Measurements from ENCODE around the gene SYT2.
"Not testable (repeated sequence)": the region's sequence is repeated elsewhere in the genome, so short reads cannot be mapped to it uniquely, and the experiment has no call there.

Gene SYT2

DNA sequence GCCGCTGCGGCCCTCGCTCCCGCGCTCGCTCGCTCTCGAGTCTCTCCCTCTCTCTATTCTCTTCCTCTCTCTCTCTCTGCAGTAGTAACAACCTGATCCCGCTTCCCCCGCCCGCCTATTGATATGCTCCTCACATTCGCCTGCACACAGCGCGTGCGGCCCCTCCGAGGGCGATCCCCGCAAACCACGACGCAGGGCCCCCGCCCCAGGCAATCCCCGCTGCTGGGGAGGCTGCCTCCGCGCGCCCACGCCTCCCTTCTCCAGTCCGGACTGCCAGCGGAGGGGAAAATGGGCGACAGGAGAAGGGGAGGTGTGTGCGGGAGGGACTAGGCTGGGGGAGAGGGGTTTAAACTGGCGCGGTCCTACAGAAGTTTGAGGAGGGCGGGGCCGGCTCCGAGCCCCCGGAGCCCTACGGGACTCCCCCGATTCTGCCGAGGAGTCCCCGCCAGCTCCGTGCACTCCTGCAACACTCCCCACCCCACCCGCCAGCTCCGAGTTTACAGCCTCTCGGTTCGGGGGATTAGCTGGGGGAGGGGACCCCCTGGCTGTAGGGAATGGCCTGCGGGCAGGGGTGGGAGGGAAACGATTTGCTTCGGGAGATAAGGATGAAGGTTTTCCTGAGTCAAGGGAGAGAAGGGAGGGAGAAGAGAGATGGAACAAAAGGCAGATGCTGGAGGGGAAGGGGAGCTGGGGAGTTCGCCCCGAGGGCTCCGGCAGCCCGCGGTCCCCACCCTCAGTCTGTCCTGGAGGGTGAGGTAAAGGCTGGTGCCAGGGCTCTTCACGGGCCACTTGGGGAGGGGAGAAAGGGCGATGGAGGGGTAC lies 66.6 kb downstream of the SYT2 start:
- DNase-seq (ENCODE audit: low spot score) = no peak

DNA sequence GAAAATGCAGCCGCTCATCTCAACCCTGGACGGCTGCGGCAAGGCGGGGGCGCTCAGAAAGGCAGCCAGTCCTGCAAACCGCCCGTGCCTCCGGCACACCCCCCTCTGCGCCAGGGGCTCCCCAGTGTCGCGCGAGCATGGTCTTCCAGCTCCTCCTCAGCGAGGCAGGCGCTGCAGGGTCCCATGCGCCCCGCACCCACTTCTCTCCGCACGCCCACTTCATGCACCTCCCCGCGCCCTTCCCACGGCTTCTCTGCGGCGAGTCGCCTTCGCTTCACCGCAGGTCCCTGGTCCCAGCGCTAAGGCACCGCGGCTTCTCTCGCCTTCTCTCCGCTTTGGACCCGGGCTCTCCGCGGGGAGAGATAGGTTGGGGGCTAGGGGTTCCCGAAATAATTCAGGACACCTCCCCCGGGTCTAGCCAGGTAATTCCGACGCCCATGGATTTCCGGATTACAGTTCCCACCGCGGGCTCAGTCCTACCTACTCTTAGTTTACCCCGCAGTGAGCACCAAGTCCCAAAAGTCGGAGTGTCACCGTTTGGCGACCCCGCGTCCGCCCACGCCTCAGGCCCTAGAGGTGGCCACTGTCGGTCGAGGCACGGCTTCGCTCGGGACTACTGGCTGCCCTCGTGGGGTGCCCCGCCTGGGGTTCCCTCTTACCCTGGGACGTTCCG lies 67.5 kb downstream of the SYT2 start:
- DNase-seq (ENCODE audit: low spot score) = no peak

DNA sequence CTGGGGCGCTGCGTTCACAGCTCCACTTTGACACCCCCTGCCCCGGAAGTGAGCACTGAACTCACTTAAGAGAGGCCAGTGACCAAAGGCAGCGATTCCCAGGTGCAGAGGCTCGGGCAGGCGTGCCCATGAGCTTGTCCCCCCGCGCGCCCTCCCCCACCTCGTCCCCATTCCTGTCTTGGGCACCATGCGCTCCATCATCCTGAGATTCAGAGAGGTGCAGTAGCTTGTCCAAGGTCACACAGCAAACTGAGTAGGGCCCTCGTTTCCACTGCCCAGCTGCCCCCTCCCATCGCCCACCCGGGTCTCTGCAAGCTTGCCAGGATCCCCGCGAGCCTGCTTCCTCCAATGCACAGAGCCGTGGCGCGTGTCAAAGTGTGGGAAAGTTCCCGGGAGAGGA lies 68.0 kb downstream of the SYT2 start:
- DNase-seq (ENCODE audit: low spot score) = no peak

DNA sequence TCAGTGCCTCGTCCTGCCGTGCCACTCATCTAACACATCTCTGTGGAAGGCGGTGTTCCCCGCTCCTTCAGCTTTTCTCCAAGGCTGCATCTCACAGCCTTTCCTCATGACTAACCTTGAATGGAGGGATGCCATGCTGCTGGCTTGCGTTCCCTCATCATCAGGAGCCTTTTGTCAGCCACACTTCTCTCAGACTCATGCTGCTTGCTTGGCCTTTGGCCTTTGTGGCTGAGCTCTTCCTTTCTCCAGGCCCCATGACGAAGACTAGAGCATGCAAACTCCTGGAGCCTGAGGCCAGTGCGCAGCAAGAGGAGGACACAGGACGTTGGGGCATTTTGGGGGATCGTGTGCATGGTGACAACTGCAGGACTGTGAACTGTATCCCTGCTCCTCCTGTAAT lies 70.8 kb downstream of the SYT2 start:
- DNase-seq (ENCODE audit: low spot score) = no peak

DNA sequence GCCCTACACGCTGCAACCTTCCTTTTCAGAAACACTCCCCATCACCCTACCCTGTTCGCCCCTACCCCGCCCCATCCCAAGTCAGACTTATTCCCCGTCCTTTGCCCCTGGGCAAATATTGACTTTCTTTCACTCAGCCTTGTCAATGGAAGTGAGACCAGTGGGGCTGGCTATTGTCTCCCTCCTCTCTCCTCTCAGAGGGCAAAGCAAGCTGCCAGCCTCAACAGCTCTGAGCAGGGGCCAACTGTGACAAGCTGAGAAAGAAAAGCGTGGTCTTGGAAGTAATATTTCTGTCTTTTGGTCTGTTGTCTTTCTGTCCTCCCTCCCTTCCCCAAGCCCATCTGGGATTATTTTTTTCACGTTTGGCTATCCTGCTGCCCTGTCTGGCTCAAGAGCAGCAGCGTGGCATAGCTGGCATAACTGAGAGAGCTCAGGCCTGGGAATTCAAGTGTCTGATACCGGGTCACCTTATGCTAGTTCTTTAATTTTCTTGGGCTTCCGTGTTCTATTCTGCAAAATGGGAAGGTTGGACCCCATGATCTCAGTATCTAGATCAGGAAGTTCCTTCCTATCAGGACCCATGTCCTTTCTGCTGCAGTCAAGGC lies 71.5 kb downstream of the SYT2 start:
- not testable (repeated sequence) for DNase-seq (ENCODE audit: low spot score)

DNA sequence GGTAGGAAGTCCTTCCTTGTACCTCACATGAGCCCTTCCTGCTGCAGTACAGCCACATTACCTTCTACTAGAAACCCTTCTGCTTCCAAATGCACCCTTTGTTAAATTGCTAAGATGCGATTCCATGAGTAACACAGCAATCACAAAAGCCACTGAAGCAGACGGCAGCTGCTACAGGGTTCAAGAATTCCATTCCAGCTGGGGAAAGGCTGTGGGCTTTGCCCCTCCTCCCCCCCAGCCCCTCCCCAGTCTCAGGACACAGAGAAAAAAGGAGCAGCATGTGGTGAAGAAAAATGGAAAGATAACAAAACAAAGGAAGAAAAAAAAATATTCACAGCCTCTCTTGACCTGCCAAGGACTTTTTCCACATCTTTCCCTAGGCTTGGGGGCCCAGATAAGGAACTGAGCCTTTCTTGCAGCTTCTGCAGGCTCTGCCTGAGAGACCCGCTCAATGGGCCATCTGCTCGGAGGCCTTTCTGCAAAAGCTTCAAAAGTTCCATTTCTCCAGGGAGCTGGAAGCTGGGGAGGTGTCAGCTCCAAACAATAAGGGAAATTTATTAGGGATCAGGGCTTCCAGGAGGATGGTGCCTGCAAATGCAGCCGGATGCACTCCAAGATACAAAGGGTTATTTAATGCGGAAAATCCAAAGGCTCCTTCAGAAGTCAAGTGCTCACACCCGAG lies 72.1 kb downstream of the SYT2 start:
- no peak for DNase-seq (ENCODE audit: low spot score)

DNA sequence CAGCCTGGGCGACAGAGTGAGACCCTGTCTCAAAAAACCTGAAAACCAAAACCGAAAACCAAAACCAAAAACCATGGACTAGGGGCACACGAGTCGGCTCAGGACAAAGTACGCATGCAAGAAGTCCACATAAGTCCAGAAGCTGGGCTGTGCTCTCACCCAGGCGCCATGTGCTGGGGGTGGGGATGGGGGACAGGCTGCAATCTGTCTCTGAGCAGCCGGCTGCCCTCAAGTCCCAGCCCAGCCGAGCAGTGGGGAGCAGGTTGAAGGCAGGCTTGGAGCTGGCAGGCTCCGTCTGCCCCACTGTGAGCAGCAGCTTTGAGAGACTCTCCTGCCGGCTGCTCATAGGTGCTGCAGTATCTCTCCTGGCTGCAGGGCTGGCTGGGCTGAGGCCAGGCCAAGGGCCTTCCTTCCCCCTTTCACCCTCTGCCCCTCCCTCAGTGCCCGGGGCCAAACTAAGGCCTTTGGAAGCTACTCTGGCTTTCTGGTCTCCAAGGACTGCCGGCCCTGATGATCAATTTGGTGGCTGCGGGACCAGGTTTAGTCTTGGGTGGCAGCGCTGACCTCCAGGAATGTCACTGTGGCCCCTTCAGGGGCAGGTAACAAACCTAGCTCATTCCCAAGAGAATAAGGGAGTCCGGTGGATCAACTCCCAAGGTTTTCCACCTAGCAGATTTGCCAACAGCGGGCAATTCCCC lies 72.8 kb downstream of the SYT2 start:
- not testable (repeated sequence) for DNase-seq (ENCODE audit: low spot score)

DNA sequence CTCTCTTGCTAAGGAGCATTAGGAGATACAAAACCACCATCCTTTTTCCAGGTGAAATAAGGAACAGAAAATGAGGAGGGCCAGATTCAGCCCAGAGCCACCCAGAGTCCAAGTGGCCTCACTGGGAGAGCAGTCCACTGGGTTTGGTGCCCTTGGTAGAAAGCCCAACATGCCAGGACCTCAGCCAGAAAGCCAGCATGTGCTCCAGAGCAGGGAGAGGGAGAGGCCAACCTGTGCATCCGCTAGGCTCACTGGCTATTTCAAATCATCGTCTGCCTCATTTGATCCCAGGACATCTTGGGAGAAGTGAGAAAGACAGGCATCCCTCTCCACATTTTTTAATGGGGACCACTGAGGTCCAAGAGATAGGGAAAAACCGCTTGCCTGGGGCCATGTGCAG lies 74.1 kb downstream of the SYT2 start:
- not testable (repeated sequence) for DNase-seq (ENCODE audit: low spot score)

DNA sequence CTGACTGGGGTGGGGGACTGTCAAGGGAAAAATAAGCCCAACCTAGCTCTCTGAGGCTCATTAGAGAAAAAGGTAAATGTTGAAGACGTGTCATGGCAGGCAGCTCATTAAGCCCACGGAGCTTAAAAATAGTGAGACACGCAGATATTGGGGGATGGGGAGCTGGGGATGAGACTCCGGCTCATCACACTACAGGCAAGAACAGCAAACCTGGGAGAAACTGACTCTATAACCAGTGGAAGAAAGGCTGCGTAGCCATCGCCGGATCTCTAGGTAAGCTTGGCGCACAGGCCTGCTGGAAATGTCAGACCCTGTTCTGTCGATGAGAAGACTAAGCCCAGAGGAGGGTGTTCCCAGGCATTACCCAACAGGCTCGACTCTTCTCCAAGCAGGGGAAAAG lies 78.0 kb downstream of the SYT2 start:
- no peak for DNase-seq (ENCODE audit: low spot score)

DNA sequence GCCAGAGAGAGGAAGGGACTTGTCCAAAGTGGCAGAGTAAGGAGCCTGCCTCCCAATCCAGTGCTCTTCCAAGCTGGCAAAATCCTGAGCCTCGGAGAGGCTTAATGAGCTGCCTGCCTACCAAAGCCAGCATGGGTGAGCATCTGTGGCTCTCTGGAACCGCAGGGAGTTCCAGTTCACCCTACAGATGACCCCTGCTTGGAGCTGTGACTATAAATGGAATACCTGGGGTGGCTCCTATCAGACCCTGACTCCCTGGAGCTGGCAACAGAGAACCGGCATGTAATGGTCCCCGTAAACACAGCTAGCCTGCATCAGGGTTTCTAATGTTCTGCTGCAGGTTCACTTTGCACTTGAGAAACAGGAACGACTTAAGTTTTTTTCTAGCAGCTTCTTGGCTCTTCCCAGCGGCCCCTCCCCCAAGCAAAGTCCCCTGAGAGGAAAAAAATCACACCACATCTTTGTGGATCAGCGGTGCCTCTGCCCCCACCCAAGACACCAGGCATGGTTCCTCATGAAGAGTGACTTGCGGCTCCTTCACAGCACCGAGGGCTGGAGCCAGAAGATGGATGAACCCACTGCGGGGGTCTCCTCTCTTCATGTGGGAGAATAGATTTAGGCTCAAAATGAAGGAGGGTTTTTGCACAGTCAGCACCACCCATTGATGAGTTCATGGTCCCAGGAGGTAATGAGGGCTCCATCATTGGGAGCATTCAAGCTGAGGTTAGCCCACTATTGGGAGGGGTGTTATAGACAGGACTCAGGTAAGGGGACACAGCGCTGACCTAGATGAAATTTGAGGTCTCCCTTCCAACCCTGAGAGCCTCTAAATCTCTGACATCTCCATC lies 79.0 kb downstream of the SYT2 start:
- DNase-seq (ENCODE audit: low spot score) = no peak

DNA sequence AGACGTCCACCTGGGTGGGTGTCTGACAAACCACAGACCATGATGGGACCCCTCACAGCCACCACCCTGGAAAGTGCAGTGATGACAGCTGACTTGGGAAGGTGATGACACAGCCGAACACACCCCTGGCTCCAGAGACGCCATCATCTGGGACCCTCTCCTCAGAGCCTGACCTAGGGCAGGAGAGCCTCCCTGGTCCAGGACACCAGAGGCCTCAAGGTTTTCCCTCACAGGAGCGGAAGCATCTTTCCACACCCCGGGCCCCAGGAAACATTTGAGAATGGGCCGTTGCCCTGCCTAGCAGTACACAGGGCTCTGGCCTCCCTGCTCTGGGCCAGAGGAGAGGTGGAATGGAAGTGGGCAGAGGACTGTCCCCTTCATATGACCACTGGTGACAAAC lies 79.7 kb downstream of the SYT2 start:
- DNase-seq (ENCODE audit: low spot score) = no peak

DNA sequence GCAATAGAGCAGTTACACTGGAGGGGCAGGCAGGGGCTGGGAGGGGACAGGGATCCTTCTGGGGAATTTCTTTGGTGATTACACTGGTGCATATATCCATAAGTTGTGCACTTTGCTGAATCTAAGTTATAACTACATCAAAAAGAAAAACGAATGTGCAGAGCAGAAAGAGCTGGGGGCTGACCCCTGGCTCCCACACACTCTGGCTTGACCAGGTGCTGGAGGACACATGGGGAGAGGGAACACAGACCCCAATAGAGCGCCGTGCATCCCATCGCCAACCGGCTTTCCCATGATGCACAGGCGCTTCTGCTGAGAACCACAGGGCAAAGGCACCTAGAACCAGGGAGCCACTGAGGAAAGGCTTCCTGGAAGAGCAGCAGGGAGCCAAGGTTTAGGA lies 80.2 kb downstream of the SYT2 start:
- DNase-seq (ENCODE audit: low spot score) = not testable (repeated sequence)

DNA sequence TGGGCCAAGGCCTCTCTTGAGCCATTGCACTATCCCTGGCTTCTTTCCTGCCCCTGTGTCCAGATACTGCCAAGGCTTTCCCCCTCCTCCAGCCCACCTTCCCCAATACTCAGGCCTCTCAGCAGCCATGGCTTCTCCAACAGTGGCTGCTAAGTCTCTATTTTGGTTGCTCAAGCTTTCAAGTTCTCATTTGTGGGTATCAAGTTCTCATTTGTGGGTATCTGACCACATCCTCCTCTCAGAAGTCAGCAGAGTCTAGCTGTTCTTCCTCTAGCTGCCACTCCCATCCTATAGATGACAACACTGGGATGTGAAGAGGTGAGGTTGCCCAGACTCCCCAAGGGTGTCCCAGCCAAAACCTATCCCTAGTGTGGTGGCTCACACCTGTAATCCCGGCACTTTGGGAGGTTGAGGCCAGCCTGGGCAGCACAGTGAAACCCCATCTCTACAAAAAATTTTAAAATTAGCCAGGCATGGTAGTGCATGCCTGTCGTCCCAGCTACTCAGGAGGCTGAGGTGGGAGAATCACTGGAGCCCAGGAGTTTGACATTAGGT lies 80.9 kb downstream of the SYT2 start:
- not testable (repeated sequence) for DNase-seq (ENCODE audit: low spot score)

DNA sequence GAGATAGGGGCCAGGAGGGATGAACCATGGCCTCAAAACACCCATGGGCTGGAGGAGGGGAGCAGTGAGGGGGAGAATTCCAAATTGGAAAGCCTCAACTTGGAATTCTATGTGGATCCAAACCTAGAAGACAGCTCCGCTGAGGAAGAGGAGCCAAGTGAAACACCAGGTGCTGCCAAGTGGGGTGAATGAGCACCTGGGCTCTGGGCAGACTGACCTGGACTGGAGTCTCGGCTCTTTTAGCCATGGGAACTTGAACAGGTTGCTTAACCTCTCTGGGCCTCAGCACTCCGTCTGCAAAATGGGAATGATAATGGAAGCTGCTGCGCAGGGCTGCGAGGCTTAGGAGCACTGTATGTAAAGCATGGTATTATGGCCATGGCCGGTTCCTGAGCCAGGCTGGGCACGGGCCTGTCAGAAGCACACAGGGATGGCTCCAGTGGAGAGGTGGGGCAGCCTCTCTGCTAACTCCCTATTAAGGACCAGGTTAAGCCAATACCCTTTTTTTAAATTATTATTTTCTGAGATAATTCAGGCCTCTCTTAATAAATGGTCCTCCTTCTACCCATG lies 81.5 kb downstream of the SYT2 start:
- DNase-seq (ENCODE audit: low spot score) = no peak

DNA sequence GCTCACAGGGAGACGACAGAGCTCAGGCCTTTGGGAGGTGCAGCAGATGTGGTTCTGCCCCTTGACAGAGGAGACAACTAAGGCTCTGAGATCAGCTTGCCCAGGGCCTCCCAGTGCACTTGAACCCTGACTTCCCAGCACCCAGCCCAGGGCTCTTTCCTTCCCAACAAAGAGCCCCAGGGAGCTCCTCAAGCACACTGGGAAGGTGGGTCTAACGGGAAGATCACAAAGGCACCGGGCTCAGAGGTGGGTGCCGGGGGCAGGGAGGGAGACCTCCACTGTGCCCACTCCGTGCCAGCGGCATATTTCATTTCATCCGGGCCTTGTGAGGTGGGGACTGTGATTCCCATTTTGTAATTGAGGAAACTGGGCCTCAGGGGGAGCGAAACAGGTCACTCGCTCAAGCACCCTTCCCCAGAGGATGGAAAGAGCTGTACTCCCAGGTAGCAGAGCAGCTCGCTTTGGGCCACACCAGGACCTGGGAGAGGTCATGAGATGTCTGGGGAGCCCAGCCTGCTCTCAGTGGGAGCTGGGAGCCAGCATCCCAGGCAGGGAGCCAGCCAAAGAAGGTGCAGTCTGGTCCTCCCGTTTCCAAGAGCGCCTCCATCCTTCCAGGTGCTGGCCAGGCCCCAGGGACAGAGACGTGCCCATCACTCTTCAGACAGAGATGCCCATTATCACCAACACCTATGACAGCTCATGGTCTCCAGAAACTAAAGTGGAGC lies 82.3 kb downstream of the SYT2 start:
- no peak for DNase-seq (ENCODE audit: low spot score)

DNA sequence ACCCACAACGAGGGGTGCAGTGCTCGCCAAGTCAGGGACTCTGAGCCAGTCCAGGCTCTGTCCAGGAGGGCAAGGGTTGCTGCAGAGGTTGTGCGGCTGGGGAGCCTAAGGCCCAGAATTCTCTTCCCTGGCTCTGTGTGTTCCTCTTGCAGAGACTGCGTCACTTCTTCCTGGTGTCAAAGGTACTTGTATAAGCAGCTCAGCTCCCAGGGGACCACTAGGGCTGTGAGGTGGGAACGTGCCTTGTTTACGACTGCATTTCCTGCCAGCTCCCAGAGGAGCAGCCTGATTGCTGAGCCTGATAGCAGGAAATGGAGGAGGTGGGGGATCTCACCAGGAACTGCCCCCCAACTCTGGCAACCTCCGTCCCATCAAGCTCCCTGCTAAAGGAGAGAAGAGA lies 83.2 kb downstream of the SYT2 start:
- DNase-seq (ENCODE audit: low spot score) = not testable (repeated sequence)

DNA sequence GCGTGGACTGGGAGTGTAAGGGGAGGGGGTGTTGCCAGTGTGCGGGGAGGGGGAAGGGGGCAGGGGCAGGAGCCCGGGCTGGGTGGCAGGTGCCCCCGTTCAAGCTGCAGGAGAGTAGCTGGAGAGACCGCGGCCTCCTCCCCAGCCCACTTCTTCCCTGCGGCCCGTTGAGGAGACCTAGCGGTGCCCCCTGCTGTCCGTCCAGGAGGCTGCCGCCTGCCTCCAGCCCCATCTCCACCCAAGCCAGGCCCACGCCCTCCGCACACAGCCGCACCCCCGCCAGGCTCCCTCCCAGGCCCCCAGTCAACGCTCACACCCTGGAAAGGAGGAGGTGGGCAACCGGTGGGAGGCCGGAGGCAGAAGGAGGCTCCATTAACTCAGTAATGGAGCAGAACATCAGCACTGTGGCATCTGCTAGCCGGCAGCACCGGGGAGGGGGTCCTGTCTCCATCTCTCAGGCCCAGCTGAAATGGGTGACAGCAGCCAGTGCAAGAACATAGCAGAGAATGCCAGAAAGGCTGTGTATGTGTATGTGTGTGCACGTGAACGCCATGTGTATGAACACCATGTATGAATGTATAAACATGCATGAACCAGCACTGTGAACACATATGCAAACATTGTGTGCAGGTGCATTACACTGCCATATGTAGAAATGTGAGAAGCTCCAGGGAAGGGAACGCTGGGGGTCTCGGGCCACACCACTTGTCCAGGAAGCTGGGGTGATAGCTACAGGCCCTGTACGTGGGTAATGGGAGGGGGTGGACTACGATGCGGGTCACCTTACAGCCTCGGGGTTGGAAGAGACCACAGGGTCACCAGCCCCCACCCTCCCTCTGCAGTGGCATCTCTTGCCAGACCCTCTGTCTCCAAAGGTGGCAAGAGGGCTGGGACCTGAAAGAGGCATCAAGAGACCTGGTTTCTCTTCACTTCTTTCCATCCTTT lies 84.6 kb downstream of the SYT2 start:
- DNase-seq (ENCODE audit: low spot score) = peak; percentile 77

DNA sequence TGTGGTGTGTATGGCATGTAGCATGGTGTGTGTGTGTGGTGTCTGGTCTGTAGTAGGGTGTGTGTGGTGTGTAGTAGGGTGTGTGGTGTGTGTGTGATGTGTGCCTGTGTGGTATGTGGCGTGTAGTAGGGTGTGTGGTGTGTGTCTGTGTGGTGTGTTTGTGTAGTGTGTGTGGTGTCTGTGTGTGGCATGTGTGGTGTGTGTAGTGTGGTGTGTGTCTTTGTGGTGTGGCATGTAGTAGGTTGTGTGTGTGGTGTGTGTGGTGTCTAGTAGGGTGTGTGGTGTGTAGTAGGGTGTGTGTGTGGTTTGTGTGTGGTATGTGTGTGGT lies 85.5 kb downstream of the SYT2 start:
- DNase-seq (ENCODE audit: low spot score) = peak; percentile 17
